GM19099 (cell line): ENCODE results near the gene PIGM.

Experiments
- POLR2A ChIP-seq: IDR thresholded peaks from 3 replicates; pipeline ENCODE4 v1.6.1; 2011; ENCODE audit warnings: low read depth; ENCODE audit not compliant: insufficient read length; ENCODE audit errors: extremely low read depth

Gene PIGM

GRCh38 chr1:160046494-160047110, 14.8 kb upstream of the PIGM start:
- TF ChIP-seq POLR2A, result no peak

- TF ChIP-seq POLR2A, result no peak
Measured at GRCh38 chr1:160045653-160046052, 13.9 kb upstream of the PIGM start.

- TF ChIP-seq POLR2A, result no peak
Measured at GRCh38 chr1:160043543-160043942, 11.8 kb upstream of the PIGM start.

GRCh38 chr1:160040476-160040875, 8.7 kb upstream of the PIGM start:
- no peak for TF ChIP-seq POLR2A

GRCh38 chr1:160032165-160032820, 503 bp upstream of the PIGM start:
- TF ChIP-seq POLR2A, result no peak

GRCh38 chr1:160030657-160031364, 979 bp downstream of the PIGM start:
- TF ChIP-seq POLR2A, result no peak

- TF ChIP-seq POLR2A, result no peak
Measured at GRCh38 chr1:160028426-160028825, 3.4 kb downstream of the PIGM start.

- no peak for TF ChIP-seq POLR2A
Measured at GRCh38 chr1:160025314-160025713, 6.5 kb downstream of the PIGM start.

- TF ChIP-seq POLR2A, result no peak
Measured at GRCh38 chr1:160024195-160024905, 7.4 kb downstream of the PIGM start.

GRCh38 chr1:160022330-160023310, 9.2 kb downstream of the PIGM start:
- TF ChIP-seq POLR2A, result no peak

GRCh38 chr1:160021376-160022074, 10.3 kb downstream of the PIGM start:
- no peak for TF ChIP-seq POLR2A

- TF ChIP-seq POLR2A, result no peak
Measured at GRCh38 chr1:160020196-160020595, 11.6 kb downstream of the PIGM start.

- TF ChIP-seq POLR2A, result no peak
Measured at GRCh38 chr1:160018900-160019299, 12.9 kb downstream of the PIGM start.

- no peak for TF ChIP-seq POLR2A
Measured at GRCh38 chr1:160018347-160018746, 13.4 kb downstream of the PIGM start.
